ENCODE measurements around the gene FAM43B. TPM values are rescaled to one million over a fixed set of nuclear protein-coding genes. Genes with fewer than 3 reads are reported as not detected.

The FAM43B gene
- total and polyA plus RNA-seq, 3 donors from 2014 or later: 0.66 to 1.3 (median 1.1) TPM

GRCh38 chr1:20546637-20547036 is 5.7 kb upstream of the FAM43B start:
- no peaks in the 10 kb centered on the region for H3K9me3 ChIP-seq
- intact Hi-C loops (cut with DNase I; ENCODE audit: low total_unique reads): no loop called here
- TF ChIP-seq CTCF (IDR thresholded peaks at IDR 0.05) (no peak), POLR2A (IDR thresholded peaks at IDR 0.05) (no peak)
- H3K4me1 ChIP-seq: peaks cover 6% of the 10 kb centered on the region
- no peak overlapping the region for H3K4me3 ChIP-seq
- no peak overlapping the region for H3K27ac ChIP-seq
- WGBS, 2 donors: 85 to 90% methylated on average over 3 of the region's 3 CpGs
- no peaks in the 10 kb centered on the region for H3K27me3 ChIP-seq
- H3K36me3 ChIP-seq (ENCODE audit: low read depth, missing control alignments): no peaks in the 10 kb centered on the region
- DNase-seq: no peak

- no peak for DNase-seq
These were observed 1.2 kb upstream of the FAM43B start for GRCh38 chr1:20551161-20551560.

GRCh38 chr1:20552728-20553445 is 514 bp downstream of the FAM43B start:
- Histone ChIP-seq H3K4me1 (peaks cover 17% of the 10 kb centered on the region), H3K36me3 (ENCODE audit: low read depth, missing control alignments) (no peaks in the 10 kb centered on the region), H3K9me3 (no peaks in the 10 kb centered on the region), H3K4me3 (peak overlapping the region; percentile 15 to 60), H3K27ac (no peak overlapping the region), H3K27me3 (no peaks in the 10 kb centered on the region)
- intact Hi-C loops (cut with DNase I; ENCODE audit: low total_unique reads): no loop called here
- WGBS, 2 donors: 0 to 1% methylated on average over 3 to 61 of the region's 82 CpGs
- TF ChIP-seq CTCF (IDR thresholded peaks at IDR 0.05): no peak
- no peak for TF ChIP-seq POLR2A (IDR thresholded peaks at IDR 0.05)
- DNase-seq: no peak

More at GRCh38 chr1:20551161-20551560, 1.2 kb upstream of the FAM43B start:
- WGBS, 2 donors: 41 to 46% methylated on average over 3 of the region's 3 CpGs
- intact Hi-C loops (cut with DNase I; ENCODE audit: low total_unique reads): no loop called here
- H3K4me3 ChIP-seq: no peak overlapping the region
- H3K36me3 ChIP-seq (ENCODE audit: low read depth, missing control alignments): no peaks in the 10 kb centered on the region
- H3K27me3 ChIP-seq: no peaks in the 10 kb centered on the region
- peaks cover 17% of the 10 kb centered on the region for H3K4me1 ChIP-seq
- H3K27ac ChIP-seq: peak overlapping the region in 1 of 2 donors; percentile 52
- no peak for TF ChIP-seq POLR2A (IDR thresholded peaks at IDR 0.05)
- no peak for TF ChIP-seq CTCF (IDR thresholded peaks at IDR 0.05)
- H3K9me3 ChIP-seq: no peaks in the 10 kb centered on the region

- no peaks in the 10 kb centered on the region for H3K36me3 ChIP-seq (ENCODE audit: low read depth, missing control alignments)
- WGBS, 2 donors: 54 to 63% methylated on average over 5 to 7 of the region's 7 CpGs
- H3K27me3 ChIP-seq: no peaks in the 10 kb centered on the region
- intact Hi-C loops (cut with DNase I; ENCODE audit: low total_unique reads): no loop called here
- no peak overlapping the region for H3K27ac ChIP-seq
- H3K4me1 ChIP-seq: peaks cover 17% of the 10 kb centered on the region
- TF ChIP-seq POLR2A (IDR thresholded peaks at IDR 0.05) (no peak), CTCF (IDR thresholded peaks at IDR 0.05) (no peak)
- no peaks in the 10 kb centered on the region for H3K9me3 ChIP-seq
- no peak overlapping the region for H3K4me3 ChIP-seq
- no peak for DNase-seq
These were observed 2.8 kb downstream of the FAM43B start for GRCh38 chr1:20555025-20555757.
